HG03469 (cell line): Measurements from ENCODE around the gene CHP1.
"Not testable (repeated sequence)": the region's sequence is repeated elsewhere in the genome, so short reads cannot be mapped to it uniquely, and the experiment has no call there.

Experiments used
- ATAC-seq: cut with Tn5 transposase; IDR thresholded peaks from one replicate; pipeline ENCODE4 v1.9.1; 2021; ENCODE audit warnings: mild to moderate bottlenecking, moderate library complexity, moderate number of reproducible peaks; ENCODE audit not compliant: unreplicated experiment

Gene CHP1

GRCh38 chr15:41230650-41231421 is at the start of gene CHP1, which contains the start of gene EXD1:
Gene CHP1 (plus strand): TSS chr15:41231268. CDS start chr15:41231383, 115 bp downstream.
Gene EXD1 (minus strand): TSS chr15:41230757. CDS start chr15:41226575, 4,182 bp downstream.
- peak; percentile 69 for ATAC-seq

- no peak for ATAC-seq
These were observed 48.8 kb upstream of the CHP1 start for GRCh38 chr15:41182266-41182665.

GRCh38 chr15:41183581-41183980 is 47.5 kb upstream of the CHP1 start:
- ATAC-seq: no peak

GRCh38 chr15:41194444-41194843 is 36.6 kb upstream of the CHP1 start:
- ATAC-seq: no peak

- no peak for ATAC-seq
These were observed 31.6 kb upstream of the CHP1 start for GRCh38 chr15:41199470-41199869.

- no peak for ATAC-seq
These were observed 27.7 kb upstream of the CHP1 start for GRCh38 chr15:41203395-41203794.

GRCh38 chr15:41205315-41205714 is 25.8 kb upstream of the CHP1 start:
- ATAC-seq: no peak

- no peak for ATAC-seq
These were observed 23.2 kb upstream of the CHP1 start for GRCh38 chr15:41207687-41208448.

GRCh38 chr15:41215708-41216107 is 15.4 kb upstream of the CHP1 start:
- no peak for ATAC-seq

GRCh38 chr15:41218851-41219250 is 12.2 kb upstream of the CHP1 start:
- ATAC-seq: no peak

GRCh38 chr15:41219381-41219780 is 11.7 kb upstream of the CHP1 start:
- no peak for ATAC-seq

GRCh38 chr15:41230345-41230649 is 771 bp upstream of the CHP1 start:
- no peak for ATAC-seq

GRCh38 chr15:41231422-41232226 is 556 bp downstream of the CHP1 start:
- peak; percentile 22 for ATAC-seq

- no peak for ATAC-seq
These were observed 2.3 kb downstream of the CHP1 start for GRCh38 chr15:41233367-41233771.

- not testable (repeated sequence) for ATAC-seq
These were observed 4.2 kb downstream of the CHP1 start for GRCh38 chr15:41235228-41235627.

- no peak for ATAC-seq
These were observed 4.9 kb downstream of the CHP1 start for GRCh38 chr15:41235929-41236328.

GRCh38 chr15:41238100-41238499 is 7.0 kb downstream of the CHP1 start:
- ATAC-seq: no peak

GRCh38 chr15:41241221-41241964 is 10.3 kb downstream of the CHP1 start:
- no peak for ATAC-seq

- ATAC-seq: not testable (repeated sequence)
These were observed 19.7 kb downstream of the CHP1 start for GRCh38 chr15:41250745-41251144.

- no peak for ATAC-seq
These were observed 20.3 kb downstream of the CHP1 start for GRCh38 chr15:41251411-41251810.

GRCh38 chr15:41254560-41254959 is 23.5 kb downstream of the CHP1 start:
- ATAC-seq: no peak
